Effector CD8-positive, alpha-beta T cell (primary cell): ENCODE measurements around the gene MDFIC.

Experiments used
- DNase-seq: peaks from one replicate; lab custom pipeline; 2025; lab: John Stamatoyannopoulos, UW

Gene MDFIC

GRCh38 chr7:114928060-114928459, 6.2 kb downstream of the MDFIC start:
- no peak for DNase-seq

- DNase-seq, result no peak
Measured at GRCh38 chr7:114929570-114929969, 7.7 kb downstream of the MDFIC start.

- no peak for DNase-seq
Measured at GRCh38 chr7:114930107-114930661, 8.3 kb downstream of the MDFIC start.

GRCh38 chr7:114930829-114931655, 9.1 kb downstream of the MDFIC start:
- DNase-seq, result no peak

- no peak for DNase-seq
Measured at GRCh38 chr7:114931656-114932011, 9.7 kb downstream of the MDFIC start.

GRCh38 chr7:114932991-114933390, 11.1 kb downstream of the MDFIC start:
- DNase-seq, result no peak

- DNase-seq, result no peak
Measured at GRCh38 chr7:114933658-114934057, 11.8 kb downstream of the MDFIC start.

GRCh38 chr7:114934086-114934485, 12.2 kb downstream of the MDFIC start:
- no peak for DNase-seq

- DNase-seq, result no peak
Measured at GRCh38 chr7:114934713-114935112, 12.8 kb downstream of the MDFIC start.

- no peak for DNase-seq
Measured at GRCh38 chr7:114936471-114936870, 14.6 kb downstream of the MDFIC start.

- DNase-seq, result no peak
Measured at GRCh38 chr7:114937446-114937845, 15.6 kb downstream of the MDFIC start.

- no peak for DNase-seq
Measured at GRCh38 chr7:114938785-114939184, 16.9 kb downstream of the MDFIC start.

GRCh38 chr7:114939484-114940097, 17.7 kb downstream of the MDFIC start:
- DNase-seq, result no peak

- no peak for DNase-seq
Measured at GRCh38 chr7:114940220-114940619, 18.3 kb downstream of the MDFIC start.

- DNase-seq, result no peak
Measured at GRCh38 chr7:114941692-114942091, 19.8 kb downstream of the MDFIC start.

- DNase-seq, result no peak
Measured at GRCh38 chr7:114942446-114943175, 20.7 kb downstream of the MDFIC start.

GRCh38 chr7:114943530-114943929, 21.6 kb downstream of the MDFIC start:
- no peak for DNase-seq

GRCh38 chr7:114943953-114944744, 22.3 kb downstream of the MDFIC start:
- no peak for DNase-seq

- DNase-seq, result no peak
Measured at GRCh38 chr7:114944745-114945625, 23.1 kb downstream of the MDFIC start.

- DNase-seq, result no peak
Measured at GRCh38 chr7:114949231-114949630, 27.3 kb downstream of the MDFIC start.

GRCh38 chr7:114952296-114952695, 30.4 kb downstream of the MDFIC start:
- DNase-seq, result no peak
